Aorta (tissue), 5 donors: ENCODE data around the gene NECTIN4. TPM values are rescaled to one million over a fixed set of nuclear protein-coding genes. Genes with fewer than 3 reads are reported as not detected.
"Not testable (repeated sequence)": the region's sequence is repeated elsewhere in the genome, so short reads cannot be mapped to it uniquely, and the experiment has no call there.

ENCODE experiments used
- ATAC-seq: fragments of 200-7000 bp; cut with Tn5 transposase; one replicate; pipeline ENCODE4 v1.9.1; 2022; ENCODE audit warnings: moderate library complexity; ENCODE audit not compliant: low FRiP score
- DNase-seq, 2 donors: peaks; one replicate each; pipeline ENCODE4 v3.0.0-alpha.2; 2020
- H3K27ac ChIP-seq, 2 donors: one replicate each; pipeline ENCODE4 v1.5.1; 2013; ENCODE audit warnings: low read length in 2 of 2, mild to moderate bottlenecking in 2 of 2, moderate library complexity in 2 of 2, control low read depth in 1 of 2, inconsistent platforms in 1 of 2, low read depth in 1 of 2
- H3K27me3 ChIP-seq, 2 donors: one replicate each; pipeline ENCODE4 v1.6.1; 2013; ENCODE audit warnings: control low read depth in 1 of 2, low read length in 1 of 2, mild to moderate bottlenecking in 1 of 2, moderate library complexity in 1 of 2; ENCODE audit not compliant: insufficient read depth in 2 of 2, control insufficient read depth in 1 of 2
- H3K36me3 ChIP-seq, 2 donors: one replicate each; pipeline ENCODE4 v1.6.1; 2013; ENCODE audit warnings: control low read depth in 1 of 2, low read length in 1 of 2, mild to moderate bottlenecking in 1 of 2; ENCODE audit not compliant: insufficient read depth in 2 of 2, control insufficient read depth in 1 of 2
- H3K4me1 ChIP-seq, 2 donors: one replicate each; pipeline ENCODE4 v1.6.1; 2013; ENCODE audit warnings: low read length in 2 of 2, control low read depth in 1 of 2, mild to moderate bottlenecking in 1 of 2, moderate library complexity in 1 of 2; ENCODE audit not compliant: insufficient read depth in 2 of 2, control insufficient read depth in 1 of 2
- H3K4me3 ChIP-seq, 2 donors: one replicate each; pipeline ENCODE4 v1.5.1; 2013; ENCODE audit warnings: low read length in 2 of 2, control low read depth in 1 of 2, mild to moderate bottlenecking in 1 of 2
- H3K9me3 ChIP-seq: one replicate; pipeline ENCODE4 v1.6.1; 2013; ENCODE audit warnings: mild to moderate bottlenecking, low read length; ENCODE audit not compliant: control insufficient read depth
- WGBS, 2 donors: extraction: QIAGEN DNeasy Blood & Tissue Kit; methylation state at CpG; one replicate each; pipeline ENCODE4 v1.1.7; 2013; 5-methylcytosine and 5-hydroxymethylcytosine counted together
- intact Hi-C, 2 donors: fragments of 100-400 bp; cut with DNase I; formaldehyde crosslinking; loops; one replicate each; pipeline versions ENCODE4 v1.14.2 to v1.15.0; 2022
- polyA plus RNA-seq, 2 donors: library from polyadenylated mRNA; stranded (reverse); fragments of 200-250 nt; gene quantifications; one replicate each; pipeline ENCODE4 v1.2.3, GENCODE V29; 2013
- total RNA-seq, 2 donors: library from RNA; stranded (reverse); fragmentation: NEBNext Ultra II Directional; extraction: Animal tissue kit (Norgen Biotek cat#: 25700); gene quantifications; one replicate each; pipeline ENCODE4 v1.2.1, GENCODE V29; 2021
- donor health status: healthy with polysubstance abuse.
- donor health status: Bipolar disorder and iron deficiency.
- donor health status: DM: no; HTN: no; CAD: no.
- donor health status: DM: no; HTN: no; CAD: no.
- donor health status: DM: yes; HTN: yes; CAD: no.

The NECTIN4 gene
- total and polyA plus RNA-seq, 4 donors, result 0.24 to 0.26 TPM; not detected in 2

DNA sequence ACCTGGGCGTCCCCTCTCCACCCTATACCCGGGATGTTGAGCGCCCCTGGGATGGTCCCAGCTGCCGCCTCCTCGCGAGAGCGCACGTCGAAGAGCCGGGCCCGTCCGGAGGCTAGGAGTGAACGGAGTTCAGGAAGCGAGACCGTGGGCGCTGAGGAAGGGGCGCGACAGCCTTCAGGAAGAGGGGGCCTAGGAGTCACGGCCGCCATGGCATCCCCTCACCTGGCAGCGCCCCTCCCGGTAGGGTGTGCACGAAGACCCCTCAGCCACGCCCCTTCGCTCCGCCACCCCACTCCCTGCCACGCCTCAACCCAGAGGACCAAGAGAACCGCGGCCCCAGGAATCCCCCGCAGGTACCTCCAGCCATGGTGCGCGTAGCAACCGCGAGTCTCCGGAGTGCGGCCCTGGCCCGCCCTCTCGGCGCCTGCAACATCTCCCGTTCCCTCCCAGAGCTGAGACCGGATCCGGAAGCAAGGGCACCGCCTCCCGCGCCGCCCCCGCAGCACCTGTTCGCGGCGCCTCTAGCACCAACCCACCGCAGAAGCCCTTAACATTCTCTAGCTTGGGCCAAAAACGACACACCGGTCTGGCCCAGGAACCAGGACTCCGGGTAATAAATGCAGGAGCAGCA is 50.7 kb downstream of the NECTIN4 start, which contains the start of gene TSTD1:
TSTD1 (minus strand) TSS at position 442 of the 631 bp plus-strand sequence; CDS start at position 367, 75 bp downstream.
- peak within 1 kb of the TSS in 1 of 2 donors; percentile 18 for H3K4me3 ChIP-seq
- H3K27me3 ChIP-seq, result no peaks in the 10 kb centered on the region
- H3K27ac ChIP-seq, result no peak within 1 kb of the TSS
- H3K4me1 ChIP-seq, result no peaks in the 10 kb centered on the region
- DNase-seq (peak; percentile 75 to 86), ATAC-seq (peak; percentile 75)
- 46 to 59% methylated on average over 47 to 54 of the region's 54 CpGs for WGBS, 2 donors
- H3K9me3 ChIP-seq, result no peaks in the 10 kb centered on the region
- intact Hi-C loops, result no loop called here
- H3K36me3 ChIP-seq, result peaks cover 4 to 11% of the 10 kb centered on the region in 2 donors

DNA sequence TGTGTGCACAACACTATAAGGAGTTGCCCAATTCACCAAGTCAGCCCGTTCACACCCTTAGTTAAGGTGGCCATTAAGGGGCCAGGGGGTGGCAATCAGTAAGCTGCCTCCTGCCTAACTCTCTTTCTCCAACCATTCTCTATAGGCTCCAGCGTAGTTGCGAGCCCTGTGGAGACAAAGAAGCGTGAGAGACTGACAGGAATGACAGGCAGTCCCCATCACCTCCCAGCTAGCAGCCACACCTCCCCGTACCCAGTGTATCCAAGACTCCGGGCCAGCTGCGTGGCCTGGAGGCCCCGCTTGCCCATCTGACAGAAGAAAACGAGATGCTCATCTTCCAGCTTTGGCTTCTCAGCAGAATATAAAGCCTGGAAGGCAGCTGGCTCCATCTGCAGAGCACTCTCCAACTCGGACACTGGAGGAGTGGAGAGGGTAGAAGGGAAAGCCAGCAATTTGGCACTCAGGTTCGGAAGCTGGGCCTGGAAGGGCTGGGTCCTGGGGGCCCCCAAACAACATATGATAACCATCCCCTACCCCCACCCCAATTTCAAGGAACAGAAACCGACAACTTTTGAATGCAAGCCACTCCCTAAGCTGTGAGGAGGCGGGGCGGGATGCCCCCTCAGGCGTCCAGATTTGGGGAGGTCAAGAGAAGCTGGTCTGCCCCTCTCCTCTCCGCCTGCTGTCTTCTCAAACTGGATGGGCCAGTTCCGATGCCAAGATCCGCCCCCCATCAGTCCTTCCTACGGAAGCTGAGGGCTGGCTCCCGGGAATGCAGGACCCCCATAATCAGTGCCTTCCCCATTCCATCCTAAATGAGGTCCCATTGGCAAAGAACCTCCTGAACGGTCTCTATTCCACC is 51.5 kb downstream of the NECTIN4 start:
- Histone ChIP-seq H3K4me3 (no peak overlapping the region), H3K27me3 (no peaks in the 10 kb centered on the region), H3K4me1 (no peaks in the 10 kb centered on the region), H3K27ac (no peak overlapping the region), H3K36me3 (peaks cover 4 to 11% of the 10 kb centered on the region in 2 donors), H3K9me3 (no peaks in the 10 kb centered on the region)
- DNase-seq (no peak), ATAC-seq (no peak)
- 72 to 76% methylated on average over 21 of the region's 21 CpGs for WGBS, 2 donors
- intact Hi-C loops, result no loop called here

DNA sequence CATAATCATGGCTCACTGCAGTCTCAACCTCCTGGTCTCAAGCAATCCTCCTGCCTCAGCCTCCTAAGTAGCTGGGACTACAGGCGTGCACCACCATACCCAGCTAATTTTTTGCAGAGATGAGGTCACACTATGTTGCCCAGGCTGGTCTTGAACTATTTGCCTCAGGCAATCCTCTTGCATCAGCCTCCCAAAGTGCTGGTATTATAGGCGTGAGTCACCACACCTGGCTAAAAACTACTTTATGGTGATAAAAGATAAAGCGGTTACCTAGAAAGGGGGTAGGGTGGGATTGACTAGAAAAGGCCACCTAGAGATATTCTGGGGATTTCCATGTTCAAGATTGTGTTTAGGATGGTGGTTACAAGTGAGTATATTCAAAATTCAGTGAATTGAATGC is 55.6 kb downstream of the NECTIN4 start:
- 95 to 96% methylated on average over 3 of the region's 3 CpGs for WGBS, 2 donors
- H3K4me1 ChIP-seq, result no peaks in the 10 kb centered on the region
- no peak overlapping the region for H3K4me3 ChIP-seq
- no peak overlapping the region for H3K27ac ChIP-seq
- intact Hi-C loops, result no loop called here
- ATAC-seq (no peak), DNase-seq (no peak)
- no peaks in the 10 kb centered on the region for H3K9me3 ChIP-seq
- no peaks in the 10 kb centered on the region for H3K36me3 ChIP-seq
- no peaks in the 10 kb centered on the region for H3K27me3 ChIP-seq

DNA sequence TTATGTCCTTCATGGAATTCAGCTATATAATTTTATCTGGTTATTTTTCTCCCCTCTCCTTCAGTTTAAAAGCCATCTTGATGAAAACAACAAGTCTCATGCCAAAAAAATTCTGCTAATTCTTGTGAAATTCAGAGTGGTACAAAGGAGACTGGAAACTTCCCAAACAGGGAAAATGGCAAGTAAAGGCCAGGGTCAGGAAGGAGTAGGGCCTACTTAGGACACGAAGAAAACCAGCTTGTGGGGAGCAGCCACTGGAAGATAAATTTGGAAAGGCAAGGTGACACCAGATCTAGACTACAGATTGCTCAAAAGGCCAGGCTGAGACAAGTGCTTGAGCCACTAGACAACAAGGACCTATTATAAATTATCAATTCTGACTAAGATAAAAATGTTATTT is 56.9 kb downstream of the NECTIN4 start:
- H3K27ac ChIP-seq, result no peak overlapping the region
- H3K4me1 ChIP-seq, result no peaks in the 10 kb centered on the region
- no peaks in the 10 kb centered on the region for H3K36me3 ChIP-seq
- H3K4me3 ChIP-seq, result no peak overlapping the region
- no peaks in the 10 kb centered on the region for H3K27me3 ChIP-seq
- ATAC-seq (no peak), DNase-seq (no peak)
- no peaks in the 10 kb centered on the region for H3K9me3 ChIP-seq
- WGBS, 2 donors, result 83 to 84% methylated on average over 1 of the region's 1 CpG
- intact Hi-C loops, result no loop called here

GRCh38 chr1:161031874-161032273 is 57.5 kb downstream of the NECTIN4 start:
- intact Hi-C loops, result no loop called here
- H3K36me3 ChIP-seq, result no peaks in the 10 kb centered on the region
- H3K27ac ChIP-seq, result no peak overlapping the region
- H3K27me3 ChIP-seq, result no peaks in the 10 kb centered on the region
- no peaks in the 10 kb centered on the region for H3K4me1 ChIP-seq
- 81 to 100% methylated on average over 2 of the region's 2 CpGs for WGBS, 2 donors
- H3K4me3 ChIP-seq, result no peak overlapping the region
- ATAC-seq (no peak), DNase-seq (no peak)
- H3K9me3 ChIP-seq, result no peaks in the 10 kb centered on the region

DNA sequence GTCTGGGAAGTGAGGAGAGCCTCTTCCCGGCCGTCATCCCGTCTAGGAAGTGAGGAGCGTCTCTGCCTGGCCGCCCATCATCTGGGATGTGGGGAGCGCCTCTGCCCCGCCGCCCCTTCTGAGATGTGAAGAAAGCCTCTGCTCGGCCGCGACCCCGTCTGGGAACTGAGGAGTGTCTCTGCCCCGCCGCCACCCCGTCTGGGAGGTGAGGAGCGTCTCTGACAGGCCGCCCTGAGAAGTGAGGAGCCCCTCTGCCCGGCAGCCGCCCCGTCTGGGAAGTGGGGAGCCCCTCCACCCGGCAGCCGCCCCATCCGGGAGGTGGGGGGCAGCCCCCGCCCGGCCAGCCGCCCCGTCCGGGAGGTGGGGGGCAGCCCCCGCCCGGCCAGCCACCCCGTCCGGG is 59.9 kb downstream of the NECTIN4 start:
- H3K27ac ChIP-seq, H3K36me3 ChIP-seq, ATAC-seq, H3K4me3 ChIP-seq, DNase-seq, H3K9me3 ChIP-seq, intact Hi-C loops, H3K4me1 ChIP-seq, H3K27me3 ChIP-seq: not testable (repeated sequence)
- WGBS, 2 donors, result 94 to 96% methylated on average over 32 of the region's 32 CpGs

- intact Hi-C loops, H3K9me3 ChIP-seq, H3K4me3 ChIP-seq, H3K27ac ChIP-seq, H3K27me3 ChIP-seq, H3K36me3 ChIP-seq, ATAC-seq, DNase-seq, H3K4me1 ChIP-seq: not testable (repeated sequence)
- WGBS, 2 donors, result 60 to 70% methylated on average over 1 of the region's 1 CpG
Measured at GRCh38 chr1:161026954-161027353, 62.4 kb downstream of the NECTIN4 start.

- ATAC-seq, H3K4me1 ChIP-seq, intact Hi-C loops, H3K27me3 ChIP-seq, H3K4me3 ChIP-seq, H3K27ac ChIP-seq, DNase-seq, H3K9me3 ChIP-seq, H3K36me3 ChIP-seq: not testable (repeated sequence)
- WGBS, 2 donors, result 88 to 90% methylated on average over 12 of the region's 12 CpGs
Measured at GRCh38 chr1:161022432-161022831, 66.9 kb downstream of the NECTIN4 start.

GRCh38 chr1:161021970-161022353 is 67.4 kb downstream of the NECTIN4 start:
- ATAC-seq (no peak), DNase-seq (no peak)
- Histone ChIP-seq H3K4me1 (no peaks in the 10 kb centered on the region), H3K36me3 (no peaks in the 10 kb centered on the region), H3K4me3 (no peak overlapping the region), H3K27ac (no peak overlapping the region), H3K9me3 (no peaks in the 10 kb centered on the region), H3K27me3 (no peaks in the 10 kb centered on the region)
- intact Hi-C loops, result no loop called here
- 81 to 82% methylated on average over 2 of the region's 2 CpGs for WGBS, 2 donors
